HepG2 (cell line): ENCODE data around the gene BRI3BP. TPM values are rescaled to one million over a fixed set of nuclear protein-coding genes. Genes with fewer than 3 reads are reported as not detected.
A peak's percentile ranks its signal among the peaks of the same experiment; 100 is the strongest.

Experiments used
- ATAC-seq: fragments of 200-7000 bp; cut with Tn5 transposase; 3 replicates; pipeline ENCODE4 v1.9.1; 2020; ENCODE audit warnings: mild to moderate bottlenecking, moderate library complexity
- BruUV-seq: library from RNA; stranded (reverse); fragments of 400-500 nt; replicated peaks from 2 replicates; lab custom pipeline; 2021; lab: Mats Ljungman, UMichigan
- CTCF ChIA-PET: fragments of 300-600 bp; formaldehyde crosslinking; extraction: SDS; loops from one replicate; lab custom pipeline; 2021; ENCODE audit warnings: low total read pairs, inconsistent platforms, low intra/inter-chr PET ratio; lab: Yijun Ruan, JAX
- POLR2A ChIA-PET: fragments of 350-600 bp; sonication (Branson Sonifier 250); formaldehyde crosslinking; loops from one replicate; lab custom pipeline; 2020; ENCODE audit warnings: antibody characterized with exemption, inconsistent platforms; lab: Yijun Ruan, JAX
- DNase-seq: peaks from one replicate; pipeline ENCODE4 v3.0.0-alpha.2; 2015; ENCODE audit warnings: low spot score
- FAIRE-seq: peaks from 3 replicates; lab custom pipeline; 2011; peaks lifted over from hg19 to GRCh38; lab: Jason Lieb, UNC
- H2AFZ ChIP-seq: one replicate; pipeline ENCODE4 v1.6.1; 2011; ENCODE audit warnings: low read length, inconsistent platforms
- H3K27ac ChIP-seq: fragments of 300-600 bp; 3 replicates; pipeline ENCODE4 v1.8.0; 2011; ENCODE audit warnings: mixed run types, mild to moderate bottlenecking, mixed read lengths, low read length, inconsistent platforms; ENCODE audit not compliant: insufficient read depth; ENCODE audit errors: extremely low read length
- H3K27me3 ChIP-seq, 2 experiments: fragments of 200-600 bp in 1 of 2; 2 replicates in 1 of 2; 3 replicates in 1 of 2; pipeline versions ENCODE4 v1.6.0 to v1.8.0; 2011; ENCODE audit warnings: low read length in 2 of 2, mild to moderate bottlenecking in 2 of 2, moderate library complexity in 2 of 2, inconsistent platforms in 1 of 2; ENCODE audit not compliant: insufficient read depth in 2 of 2, control insufficient read depth in 1 of 2
- H3K36me3 ChIP-seq, 2 experiments: fragments of 200-600 bp in 1 of 2; replicated peaks in 1 of 2; 2 replicates in 1 of 2; 3 replicates in 1 of 2; pipeline versions ENCODE4 v1.5.1 to v1.8.0; 2011; ENCODE audit warnings: low read length in 2 of 2, inconsistent platforms in 1 of 2; ENCODE audit not compliant: insufficient read depth in 2 of 2, control insufficient read depth in 1 of 2
- H3K4me1 ChIP-seq: 2 replicates; pipeline ENCODE4 v1.5.1; 2012; ENCODE audit warnings: low read length, inconsistent platforms; ENCODE audit not compliant: insufficient read depth
- H3K4me2 ChIP-seq: 2 replicates; pipeline ENCODE4 v1.6.0; 2011; ENCODE audit warnings: low read depth, low read length, inconsistent platforms
- H3K4me3 ChIP-seq, 3 experiments: fragments of 200-600 bp in 1 of 3; sonication (generic), shearing (Covaris generic) in 1 of 3; replicated peaks in 1 of 3; 2 replicates each; pipeline ENCODE4 v1.5.1; 2011 to 2016; ENCODE audit warnings: low read length in 3 of 3, inconsistent platforms in 2 of 3, low read depth in 2 of 3, mild to moderate bottlenecking in 2 of 3, control low read depth in 1 of 3, mixed read lengths in 1 of 3; ENCODE audit not compliant: insufficient read depth in 1 of 3
- H3K79me2 ChIP-seq: one replicate; pipeline ENCODE4 v1.6.1; 2011; ENCODE audit warnings: low read length, inconsistent platforms; ENCODE audit not compliant: insufficient read depth
- H3K9ac ChIP-seq: 2 replicates; pipeline ENCODE4 v1.6.0; 2011; ENCODE audit warnings: mild to moderate bottlenecking, low read depth, low read length, inconsistent platforms; ENCODE audit not compliant: insufficient read depth
- H3K9me3 ChIP-seq: 2 replicates; pipeline ENCODE4 v1.5.1; 2012; ENCODE audit warnings: mild to moderate bottlenecking, low read length
- H4K20me1 ChIP-seq: 2 replicates; pipeline ENCODE4 v1.6.0; 2011; ENCODE audit warnings: inconsistent platforms, mild to moderate bottlenecking, low read length, moderate library complexity; ENCODE audit not compliant: insufficient read depth
- RBFOX2 ChIP-seq: fragments of 200-400 bp; formaldehyde crosslinking; IDR thresholded peaks from 2 replicates; pipeline ENCODE4 v1.6.1; 2017; ENCODE audit warnings: low read depth, mild to moderate bottlenecking, low read length
- REL ChIP-seq: sonication (generic); formaldehyde crosslinking; conservative IDR thresholded peaks from 2 replicates; pipeline ENCODE4 v1.8.0; 2022; ENCODE audit warnings: mild to moderate bottlenecking, missing genetic modification reagents, moderate library complexity
- ZBTB7A ChIP-seq: sonication (generic); formaldehyde crosslinking; IDR thresholded peaks from 2 replicates; pipeline ENCODE4 v1.8.0; 2022; ENCODE audit warnings: mild to moderate bottlenecking, missing genetic modification reagents
- ZNF703 ChIP-seq: sonication (generic); formaldehyde crosslinking; IDR thresholded peaks from 2 replicates; pipeline ENCODE4 v1.5.1; 2020; ENCODE audit warnings: missing genetic modification reagents, mild to moderate bottlenecking, moderate library complexity, borderline replicate concordance
- ZNF768 ChIP-seq: sonication (generic); formaldehyde crosslinking; IDR thresholded peaks from 2 replicates; pipeline ENCODE4 v1.4.0; 2020; ENCODE audit warnings: missing genetic modification reagents
- WGBS: methylation state at CpG from one replicate; pipeline ENCODE4 v1.1.6; 2017; ENCODE audit warnings: low lambda C conversion rate; 5-methylcytosine and 5-hydroxymethylcytosine counted together
- in situ Hi-C: cut with HindIII; loops from 2 replicates; pipeline ENCODE4 v1.10.0; 2017; ENCODE audit warnings: low pct_unique_long_range_greater_than_20kb; ENCODE audit not compliant: extremely low pct_ligation_motif_present
- intact Hi-C: fragments of 100-400 bp; cut with micrococcal nuclease; formaldehyde crosslinking; loops from one replicate; pipeline ENCODE4 v1.10.0; 2022; ENCODE audit not compliant: unreplicated experiment
- polyA plus RNA-seq, 8 experiments: library from polyadenylated mRNA; depleted of rRNA in 3 of 8; stranded (reverse) in 7 of 8; unstranded in 1 of 8; fragments of >200 nt; fragmentation: Illumina TruSeq in 4 of 8; extraction: Trizol in 4 of 8; gene quantifications; 2 replicates each; pipeline versions ENCODE4 v1.2.1 to v1.2.3, GENCODE V29; 2011 to 2016; ENCODE audit warnings: low read depth in 4 of 8, missing spikeins in 1 of 8, mixed read lengths in 1 of 8; ENCODE audit not compliant: insufficient read depth in 1 of 8
- total RNA-seq, 5 experiments: library from RNA; depleted of rRNA; stranded (reverse); fragments of >200 nt; fragmentation: Illumina TruSeq; extraction: Trizol; gene quantifications; 2 replicates each; pipeline ENCODE4 v1.2.3, GENCODE V29; 2016; ENCODE audit warnings: low read depth in 1 of 5

The BRI3BP gene
- total and polyA plus RNA-seq, 2 of the 13 experiments (the other 11 are each of a cell fraction or from before 2014, with no cell fraction given) = 7.5 to 21.1 TPM

GRCh38 chr12:124971603-124972002 is 21.8 kb upstream of the BRI3BP start:
- no TSS peak for BruUV-seq
- no peak overlapping the region for H3K4me2 ChIP-seq
- in situ Hi-C loops = no loop called here
- no peaks in the 10 kb centered on the region for H3K4me1 ChIP-seq
- TF ChIP-seq RBFOX2 (0 out of 2 replicates have a peak, but pooled peaks have one; percentile 26), REL (CRISPR knock-in tag) (no peak), ZBTB7A (CRISPR knock-in tag) (no peak)
- H3K27me3 ChIP-seq = no peaks in the 10 kb centered on the region
- no peak overlapping the region for H3K27ac ChIP-seq
- FAIRE-seq (no peak), ATAC-seq (no peak), DNase-seq (no peak)
- CTCF ChIA-PET = no interaction called here
- no peaks in the 10 kb centered on the region for H3K9me3 ChIP-seq
- H3K79me2 ChIP-seq = no peaks in the 10 kb centered on the region
- no peak overlapping the region for H2AFZ ChIP-seq
- POLR2A ChIA-PET = no interaction called here
- no peaks in the 10 kb centered on the region for H4K20me1 ChIP-seq
- intact Hi-C loops = no loop called here
- H3K9ac ChIP-seq = no peak overlapping the region
- H3K36me3 ChIP-seq = peaks cover 34 to 62% of the 10 kb centered on the region in 2 experiments; a peak in 4 of 5 replicates
- H3K4me3 ChIP-seq = no peak overlapping the region
- 91% methylated on average over 4 of the region's 12 CpGs for WGBS

- H3K79me2 ChIP-seq = no peaks in the 10 kb centered on the region
- H3K9me3 ChIP-seq = no peaks in the 10 kb centered on the region
- peaks cover 36 to 61% of the 10 kb centered on the region in 2 experiments; a peak in 4 of 5 replicates for H3K36me3 ChIP-seq
- ChIA-PET CTCF (no interaction called here), POLR2A (no interaction called here)
- H3K27me3 ChIP-seq = no peaks in the 10 kb centered on the region
- no peak overlapping the region for H3K4me3 ChIP-seq
- no peak overlapping the region for H3K4me2 ChIP-seq
- DNase-seq (no peak), ATAC-seq (no peak), FAIRE-seq (no peak)
- no peak overlapping the region for H2AFZ ChIP-seq
- H3K27ac ChIP-seq = no peak overlapping the region
- H3K9ac ChIP-seq = no peak overlapping the region
- H3K4me1 ChIP-seq = no peaks in the 10 kb centered on the region
- intact Hi-C loops (no loop called here), in situ Hi-C loops (no loop called here)
- 92% methylated on average over 8 of the region's 10 CpGs for WGBS
- TF ChIP-seq ZNF768 = 0 out of 2 replicates have a peak, but pooled peaks have one; percentile 17
- no peak for TF ChIP-seq ZNF703 (CRISPR knock-in tag)
- no peaks in the 10 kb centered on the region for H4K20me1 ChIP-seq
- BruUV-seq = no TSS peak
Measured at GRCh38 chr12:124972211-124972610, 21.2 kb upstream of the BRI3BP start.
